GM20000 (cell line): Measurements from ENCODE around the gene GREM2.

Experiments used
- DNase-seq: peaks from one replicate; pipeline ENCODE4 v3.0.0; 2012; ENCODE audit warnings: low spot score
- TF ChIP-seq, protein P1 (sequence below): IDR thresholded peaks from 2 replicates; pipeline ENCODE4 v1.5.1; 2012; ENCODE audit warnings: mild to moderate bottlenecking, control low read depth; ENCODE audit errors: extremely low read depth, missing control alignments

GREM2 gene

DNA sequence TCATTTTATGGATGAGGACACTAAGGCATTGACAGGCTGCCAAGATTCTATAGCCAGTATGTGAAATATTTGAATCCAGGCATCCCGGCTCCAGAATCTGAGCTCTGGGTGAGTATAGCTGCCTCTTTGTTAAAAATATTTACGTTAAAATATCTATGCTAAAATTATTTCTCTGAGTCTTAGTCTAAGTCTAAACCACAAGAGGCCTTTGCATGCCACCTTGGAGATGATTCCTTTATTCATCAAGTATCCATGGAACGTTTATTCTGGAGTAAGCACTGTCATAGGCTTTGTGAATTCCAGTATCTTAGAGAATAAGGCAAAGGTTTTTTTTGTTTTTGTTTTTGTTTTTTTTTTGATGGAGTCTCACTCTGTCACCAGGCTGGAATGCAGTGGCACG is 116.4 kb downstream of the GREM2 start:
- DNase-seq, result no peak
- TF ChIP-seq, protein P1, sequence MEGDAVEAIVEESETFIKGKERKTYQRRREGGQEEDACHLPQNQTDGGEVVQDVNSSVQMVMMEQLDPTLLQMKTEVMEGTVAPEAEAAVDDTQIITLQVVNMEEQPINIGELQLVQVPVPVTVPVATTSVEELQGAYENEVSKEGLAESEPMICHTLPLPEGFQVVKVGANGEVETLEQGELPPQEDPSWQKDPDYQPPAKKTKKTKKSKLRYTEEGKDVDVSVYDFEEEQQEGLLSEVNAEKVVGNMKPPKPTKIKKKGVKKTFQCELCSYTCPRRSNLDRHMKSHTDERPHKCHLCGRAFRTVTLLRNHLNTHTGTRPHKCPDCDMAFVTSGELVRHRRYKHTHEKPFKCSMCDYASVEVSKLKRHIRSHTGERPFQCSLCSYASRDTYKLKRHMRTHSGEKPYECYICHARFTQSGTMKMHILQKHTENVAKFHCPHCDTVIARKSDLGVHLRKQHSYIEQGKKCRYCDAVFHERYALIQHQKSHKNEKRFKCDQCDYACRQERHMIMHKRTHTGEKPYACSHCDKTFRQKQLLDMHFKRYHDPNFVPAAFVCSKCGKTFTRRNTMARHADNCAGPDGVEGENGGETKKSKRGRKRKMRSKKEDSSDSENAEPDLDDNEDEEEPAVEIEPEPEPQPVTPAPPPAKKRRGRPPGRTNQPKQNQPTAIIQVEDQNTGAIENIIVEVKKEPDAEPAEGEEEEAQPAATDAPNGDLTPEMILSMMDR, result no peak

DNA sequence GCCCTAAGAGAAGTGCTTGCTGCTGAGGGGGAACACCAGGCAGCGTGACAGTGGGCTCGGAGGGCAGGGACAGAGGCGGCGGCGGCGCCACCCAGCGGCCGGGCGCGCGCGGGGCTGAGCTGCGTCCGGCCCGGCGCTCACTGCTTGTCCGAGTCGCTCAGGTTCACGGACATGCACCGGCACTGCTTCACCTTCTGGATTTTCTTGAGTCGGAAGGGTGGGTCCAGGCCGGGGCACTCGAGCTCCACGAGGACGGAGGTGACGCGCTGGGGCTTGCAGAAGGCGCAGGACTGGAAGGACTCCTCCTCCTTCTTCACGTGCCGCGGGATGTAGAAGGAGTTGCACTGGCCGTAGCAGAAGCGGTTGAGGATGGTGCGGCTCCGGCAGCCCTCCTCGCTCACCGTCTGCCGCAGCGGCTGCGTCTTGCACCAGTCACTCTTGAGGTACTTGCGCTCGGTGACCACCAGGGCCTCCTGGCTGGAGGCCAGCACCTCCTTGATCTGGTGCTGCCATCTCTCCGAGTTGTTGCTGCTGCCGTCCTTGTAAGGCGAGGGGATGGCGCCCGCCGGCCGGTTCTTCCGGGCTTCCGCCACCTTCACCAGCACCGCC is 119.0 kb downstream of the GREM2 start:
- DNase-seq, result peak; percentile 25
- TF ChIP-seq, protein P1, result no peak

DNA sequence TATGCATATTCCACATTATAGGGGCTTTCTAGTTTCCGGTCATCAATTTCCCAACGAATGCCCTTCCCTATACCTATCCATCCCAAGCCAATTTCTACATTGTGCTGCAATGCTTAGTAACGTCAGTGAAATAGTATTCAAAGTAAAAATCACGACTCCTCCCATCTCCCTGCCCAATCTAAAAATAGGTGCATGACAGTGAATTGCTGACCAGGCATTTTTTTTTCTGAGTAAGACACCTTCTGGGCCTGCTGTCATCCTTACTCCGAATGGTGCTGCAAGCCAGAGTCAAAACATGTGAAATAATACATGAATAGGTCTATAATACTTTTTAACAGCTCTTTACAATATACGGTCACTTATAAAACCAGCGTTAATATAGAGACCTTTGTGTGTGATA is 120.2 kb downstream of the GREM2 start:
- TF ChIP-seq, protein P1, result no peak
- DNase-seq, result no peak

DNA sequence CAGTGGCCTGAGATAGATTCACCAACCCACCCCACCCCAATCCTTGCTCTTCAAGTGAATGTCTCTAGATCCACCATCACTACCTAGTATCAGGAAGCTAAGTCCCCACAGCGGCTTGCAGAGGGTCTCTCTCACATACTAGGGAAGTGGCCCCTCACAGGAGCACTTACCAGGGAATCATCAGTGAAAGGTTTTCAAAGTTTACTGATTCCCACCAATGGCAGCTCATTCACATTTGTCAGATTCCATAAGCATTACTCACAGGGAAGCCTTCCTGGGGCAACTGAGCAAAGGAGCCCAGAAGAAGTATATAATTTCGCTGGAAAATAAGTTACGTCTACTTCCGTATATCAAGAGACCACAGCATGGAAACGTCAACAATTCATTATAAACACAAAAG is 120.8 kb downstream of the GREM2 start:
- DNase-seq, result no peak
- TF ChIP-seq, protein P1, result no peak

DNA sequence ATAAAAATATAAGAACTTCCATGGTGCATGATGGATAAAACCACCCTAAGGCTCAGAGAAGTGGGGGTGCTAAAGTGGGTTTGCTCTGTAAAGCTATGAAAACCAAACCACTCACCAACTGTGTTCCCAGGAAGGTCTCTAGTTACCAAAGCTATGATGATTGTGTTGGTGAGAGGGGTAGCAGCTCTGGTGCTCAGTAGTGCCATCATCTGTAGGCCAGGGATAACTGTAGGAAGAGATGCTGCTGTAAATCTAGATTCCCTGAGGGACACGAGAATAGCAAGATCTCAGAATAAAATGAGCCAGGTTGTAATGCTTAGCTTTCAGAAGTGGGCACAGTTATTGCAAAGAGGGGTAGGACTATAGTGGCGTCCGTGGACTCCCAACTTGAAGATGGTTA is 124.5 kb downstream of the GREM2 start:
- no peak for DNase-seq
- TF ChIP-seq, protein P1, result no peak

DNA sequence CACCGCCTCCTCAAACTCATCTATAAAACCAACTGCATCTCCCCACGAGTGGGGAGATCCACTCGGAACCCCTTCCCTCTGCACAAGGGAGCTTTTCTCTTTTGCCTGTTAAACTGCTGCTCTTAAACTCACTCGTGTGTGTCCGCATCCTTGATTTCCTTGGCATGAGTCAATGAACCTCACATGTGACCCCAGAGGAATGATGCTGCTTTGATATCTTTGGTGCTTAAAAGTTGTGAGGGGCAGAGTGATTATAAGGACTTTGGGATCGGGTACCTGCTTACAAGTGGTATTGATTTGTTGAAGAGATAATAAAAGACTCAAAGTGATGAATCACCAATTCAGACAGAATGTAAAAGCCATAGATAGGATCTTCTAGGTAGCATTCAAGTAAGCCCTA is 125.3 kb downstream of the GREM2 start:
- no peak for DNase-seq
- TF ChIP-seq, protein P1, result no peak

DNA sequence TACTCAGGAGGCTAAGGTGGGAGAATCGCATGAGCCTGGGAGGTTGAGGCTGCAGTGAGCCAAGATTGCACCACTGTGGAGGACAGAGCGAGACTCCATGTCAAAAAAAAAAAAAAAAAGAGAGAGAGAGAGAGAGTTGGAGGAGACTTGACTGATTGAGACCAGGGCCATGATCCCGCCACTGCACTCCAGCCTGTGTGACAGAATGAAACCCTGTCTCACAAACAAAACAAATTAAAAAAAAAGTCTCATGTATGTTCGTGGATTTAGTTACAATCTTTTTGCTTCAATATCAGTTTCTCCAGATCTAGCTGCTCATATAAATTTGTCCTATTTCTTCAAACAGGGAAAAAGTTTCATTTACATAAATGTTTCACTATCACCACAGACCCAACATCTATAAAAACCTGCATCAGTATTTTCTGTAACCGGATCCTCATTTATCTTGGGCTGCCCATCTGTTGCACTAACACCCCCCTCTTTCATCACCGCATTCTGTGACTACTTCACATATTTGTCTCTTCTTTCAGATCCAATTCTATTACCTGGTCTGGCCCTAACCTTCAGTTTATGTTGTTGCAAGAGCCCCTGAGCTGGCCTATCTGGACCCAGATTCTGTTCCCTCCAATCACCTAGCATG is 127.0 kb downstream of the GREM2 start:
- TF ChIP-seq, protein P1, result no peak

More for the DNA sequence above, 127.0 kb downstream of the GREM2 start:
- no peak for DNase-seq
